ENCODE results near the gene ACY1. TPM values are rescaled to one million over a fixed set of nuclear protein-coding genes. Genes with fewer than 3 reads are reported as not detected.
A peak's percentile ranks its signal among the peaks of the same experiment; 100 is the strongest.

Gene ACY1
- total and polyA plus RNA-seq, 2 of the 13 experiments (the other 11 are each of a cell fraction or from before 2014, with no cell fraction given) = 113 to 162 TPM

DNA sequence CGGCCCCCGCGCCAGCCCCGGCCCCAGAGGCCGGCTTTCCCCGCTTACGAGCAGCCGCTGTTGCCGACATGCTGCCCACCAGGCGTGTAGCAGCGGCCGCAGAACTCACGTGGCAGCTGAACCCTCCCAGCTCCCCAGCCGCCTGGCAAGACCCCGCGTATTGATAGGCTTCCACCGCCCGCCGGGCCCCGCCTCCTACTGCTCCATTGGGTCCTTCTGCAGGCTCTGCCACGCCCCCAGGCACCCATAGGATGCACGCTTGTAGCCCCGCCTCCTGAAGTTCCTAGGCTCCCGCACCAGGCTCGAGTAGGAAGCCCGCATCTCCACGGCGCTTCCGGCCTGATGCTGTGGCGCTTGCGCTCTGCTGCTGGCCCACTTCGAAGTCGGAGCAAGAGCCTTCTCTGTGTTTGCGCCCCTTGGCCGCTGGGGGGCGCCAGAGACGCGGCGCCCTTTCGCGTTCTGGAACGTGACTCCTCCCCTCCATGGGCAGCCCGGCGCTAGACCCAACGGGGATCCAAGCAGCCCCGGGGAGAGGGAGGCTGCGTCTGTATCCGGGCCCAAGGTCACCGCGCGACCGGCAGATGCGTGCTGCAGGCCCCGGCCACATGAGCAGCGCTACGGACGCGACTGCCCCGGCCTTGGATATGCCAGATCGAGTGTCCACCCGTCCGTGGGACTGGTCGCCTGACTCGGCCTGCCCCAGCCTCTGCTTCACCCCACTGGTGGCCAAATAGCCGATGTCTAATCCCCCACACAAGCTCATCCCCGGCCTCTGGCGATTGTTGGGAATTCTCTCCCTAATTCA lies 41.3 kb upstream of the ACY1 start, which contains the start of the genes PARP3 and RRP9 (continued):
- TF ChIP-seq HOXA9 (CRISPR knock-in tag; IDR thresholded peaks at IDR 0.05; ENCODE audit: borderline replicate concordance) = no peak
- TF ChIP-seq ZNF354B (CRISPR knock-in tag; IDR thresholded peaks at IDR 0.05) = no peak
- TF ChIP-seq, protein P1, sequence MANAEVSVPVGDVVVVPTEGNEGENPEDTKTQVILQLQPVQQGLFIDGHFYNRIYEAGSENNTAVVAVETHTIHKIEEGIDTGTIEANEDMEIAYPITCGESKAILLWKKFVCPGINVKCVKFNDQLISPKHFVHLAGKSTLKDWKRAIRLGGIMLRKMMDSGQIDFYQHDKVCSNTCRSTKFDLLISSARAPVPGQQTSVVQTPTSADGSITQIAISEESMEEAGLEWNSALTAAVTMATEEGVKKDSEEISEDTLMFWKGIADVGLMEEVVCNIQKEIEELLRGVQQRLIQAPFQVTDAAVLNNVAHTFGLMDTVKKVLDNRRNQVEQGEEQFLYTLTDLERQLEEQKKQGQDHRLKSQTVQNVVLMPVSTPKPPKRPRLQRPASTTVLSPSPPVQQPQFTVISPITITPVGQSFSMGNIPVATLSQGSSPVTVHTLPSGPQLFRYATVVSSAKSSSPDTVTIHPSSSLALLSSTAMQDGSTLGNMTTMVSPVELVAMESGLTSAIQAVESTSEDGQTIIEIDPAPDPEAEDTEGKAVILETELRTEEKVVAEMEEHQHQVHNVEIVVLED (CRISPR knock-in tag; IDR thresholded peaks at IDR 0.05; ENCODE audit: borderline replicate concordance) = peak; percentile 79; the same call in 1 of the 2 replicates
- TF ChIP-seq FOSL1 (CRISPR knock-in tag; IDR thresholded peaks at IDR 0.05; ENCODE audit: borderline replicate concordance) = no peak
- TF ChIP-seq ZNF780A (CRISPR knock-in tag; IDR thresholded peaks at IDR 0.05) = no peak
- TF ChIP-seq ERF (CRISPR knock-in tag; IDR thresholded peaks at IDR 0.05) = peak; percentile 89
- no peak for TF ChIP-seq MTF1 (CRISPR knock-in tag; IDR thresholded peaks at IDR 0.05)
- TF ChIP-seq, protein P2, sequence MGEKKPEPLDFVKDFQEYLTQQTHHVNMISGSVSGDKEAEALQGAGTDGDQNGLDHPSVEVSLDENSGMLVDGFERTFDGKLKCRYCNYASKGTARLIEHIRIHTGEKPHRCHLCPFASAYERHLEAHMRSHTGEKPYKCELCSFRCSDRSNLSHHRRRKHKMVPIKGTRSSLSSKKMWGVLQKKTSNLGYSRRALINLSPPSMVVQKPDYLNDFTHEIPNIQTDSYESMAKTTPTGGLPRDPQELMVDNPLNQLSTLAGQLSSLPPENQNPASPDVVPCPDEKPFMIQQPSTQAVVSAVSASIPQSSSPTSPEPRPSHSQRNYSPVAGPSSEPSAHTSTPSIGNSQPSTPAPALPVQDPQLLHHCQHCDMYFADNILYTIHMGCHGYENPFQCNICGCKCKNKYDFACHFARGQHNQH (CRISPR knock-in tag; IDR thresholded peaks at IDR 0.05) = peak; percentile 92
- no peak; the same call in 1 of the 2 replicates for TF ChIP-seq WIZ (CRISPR knock-in tag; IDR thresholded peaks at IDR 0.05)
- TF ChIP-seq, protein P3, sequence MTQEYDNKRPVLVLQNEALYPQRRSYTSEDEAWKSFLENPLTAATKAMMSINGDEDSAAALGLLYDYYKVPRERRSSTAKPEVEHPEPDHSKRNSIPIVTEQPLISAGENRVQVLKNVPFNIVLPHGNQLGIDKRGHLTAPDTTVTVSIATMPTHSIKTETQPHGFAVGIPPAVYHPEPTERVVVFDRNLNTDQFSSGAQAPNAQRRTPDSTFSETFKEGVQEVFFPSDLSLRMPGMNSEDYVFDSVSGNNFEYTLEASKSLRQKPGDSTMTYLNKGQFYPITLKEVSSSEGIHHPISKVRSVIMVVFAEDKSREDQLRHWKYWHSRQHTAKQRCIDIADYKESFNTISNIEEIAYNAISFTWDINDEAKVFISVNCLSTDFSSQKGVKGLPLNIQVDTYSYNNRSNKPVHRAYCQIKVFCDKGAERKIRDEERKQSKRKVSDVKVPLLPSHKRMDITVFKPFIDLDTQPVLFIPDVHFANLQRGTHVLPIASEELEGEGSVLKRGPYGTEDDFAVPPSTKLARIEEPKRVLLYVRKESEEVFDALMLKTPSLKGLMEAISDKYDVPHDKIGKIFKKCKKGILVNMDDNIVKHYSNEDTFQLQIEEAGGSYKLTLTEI (CRISPR knock-in tag; conservative IDR thresholded peaks at IDR 0.05) = no peak
- no peak; the same call in 1 of the 2 replicates for TF ChIP-seq PAWR (CRISPR knock-in tag; IDR thresholded peaks at IDR 0.05; ENCODE audit: borderline replicate concordance)
- TF ChIP-seq FOXK1 (CRISPR knock-in tag; IDR thresholded peaks at IDR 0.05; ENCODE audit: borderline replicate concordance, low read depth) = 0 out of 2 replicates have a peak, but pooled peaks have one; percentile 47
- TF ChIP-seq, protein P4, sequence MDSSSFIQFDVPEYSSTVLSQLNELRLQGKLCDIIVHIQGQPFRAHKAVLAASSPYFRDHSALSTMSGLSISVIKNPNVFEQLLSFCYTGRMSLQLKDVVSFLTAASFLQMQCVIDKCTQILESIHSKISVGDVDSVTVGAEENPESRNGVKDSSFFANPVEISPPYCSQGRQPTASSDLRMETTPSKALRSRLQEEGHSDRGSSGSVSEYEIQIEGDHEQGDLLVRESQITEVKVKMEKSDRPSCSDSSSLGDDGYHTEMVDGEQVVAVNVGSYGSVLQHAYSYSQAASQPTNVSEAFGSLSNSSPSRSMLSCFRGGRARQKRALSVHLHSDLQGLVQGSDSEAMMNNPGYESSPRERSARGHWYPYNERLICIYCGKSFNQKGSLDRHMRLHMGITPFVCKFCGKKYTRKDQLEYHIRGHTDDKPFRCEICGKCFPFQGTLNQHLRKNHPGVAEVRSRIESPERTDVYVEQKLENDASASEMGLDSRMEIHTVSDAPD (CRISPR knock-in tag; IDR thresholded peaks at IDR 0.05) = no peak; the same call in 1 of the 2 replicates
- TF ChIP-seq, protein P5, sequence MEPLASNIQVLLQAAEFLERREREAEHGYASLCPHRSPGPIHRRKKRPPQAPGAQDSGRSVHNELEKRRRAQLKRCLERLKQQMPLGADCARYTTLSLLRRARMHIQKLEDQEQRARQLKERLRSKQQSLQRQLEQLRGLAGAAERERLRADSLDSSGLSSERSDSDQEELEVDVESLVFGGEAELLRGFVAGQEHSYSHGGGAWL (CRISPR knock-in tag; IDR thresholded peaks at IDR 0.05) = peak; percentile 64
- TF ChIP-seq MTA3 (CRISPR knock-in tag; IDR thresholded peaks at IDR 0.05) = no peak
- TF ChIP-seq SP2 (CRISPR knock-in tag; IDR thresholded peaks at IDR 0.05) = peak; percentile 88
- TF ChIP-seq, protein P6, sequence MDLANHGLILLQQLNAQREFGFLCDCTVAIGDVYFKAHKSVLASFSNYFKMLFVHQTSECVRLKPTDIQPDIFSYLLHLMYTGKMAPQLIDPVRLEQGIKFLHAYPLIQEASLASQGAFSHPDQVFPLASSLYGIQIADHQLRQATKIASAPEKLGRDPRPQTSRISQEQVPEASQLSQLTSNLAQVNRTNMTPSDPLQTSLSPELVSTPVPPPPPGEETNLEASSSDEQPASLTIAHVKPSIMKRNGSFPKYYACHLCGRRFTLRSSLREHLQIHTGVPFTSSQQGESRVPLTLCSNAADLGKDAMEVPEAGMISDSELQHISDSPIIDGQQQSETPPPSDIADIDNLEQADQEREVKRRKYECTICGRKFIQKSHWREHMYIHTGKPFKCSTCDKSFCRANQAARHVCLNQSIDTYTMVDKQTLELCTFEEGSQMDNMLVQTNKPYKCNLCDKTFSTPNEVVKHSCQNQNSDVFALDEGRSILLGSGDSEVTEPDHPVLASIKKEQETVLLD (CRISPR knock-in tag; IDR thresholded peaks at IDR 0.05; ENCODE audit: low read depth) = no peak; the same call in 1 of the 2 replicates
- no peak for TF ChIP-seq MATR3 (CRISPR knock-in tag; IDR thresholded peaks at IDR 0.05)
- TF ChIP-seq REL (CRISPR knock-in tag; conservative IDR thresholded peaks at IDR 0.05) = no peak
- no peak for TF ChIP-seq ZNF367 (CRISPR knock-in tag; IDR thresholded peaks at IDR 0.05; ENCODE audit: borderline replicate concordance)

All from HepG2 (cell line).